ENCODE measurements around the gene PPP2R2D. TPM values are rescaled to one million over a fixed set of nuclear protein-coding genes. Genes with fewer than 3 reads are reported as not detected.
A peak's percentile ranks its signal among the peaks of the same experiment; 100 is the strongest.

Gene PPP2R2D
- total RNA-seq, 6 experiments from 2014 or later = 10.9 to 16.6 (median 14.3) TPM

DNA sequence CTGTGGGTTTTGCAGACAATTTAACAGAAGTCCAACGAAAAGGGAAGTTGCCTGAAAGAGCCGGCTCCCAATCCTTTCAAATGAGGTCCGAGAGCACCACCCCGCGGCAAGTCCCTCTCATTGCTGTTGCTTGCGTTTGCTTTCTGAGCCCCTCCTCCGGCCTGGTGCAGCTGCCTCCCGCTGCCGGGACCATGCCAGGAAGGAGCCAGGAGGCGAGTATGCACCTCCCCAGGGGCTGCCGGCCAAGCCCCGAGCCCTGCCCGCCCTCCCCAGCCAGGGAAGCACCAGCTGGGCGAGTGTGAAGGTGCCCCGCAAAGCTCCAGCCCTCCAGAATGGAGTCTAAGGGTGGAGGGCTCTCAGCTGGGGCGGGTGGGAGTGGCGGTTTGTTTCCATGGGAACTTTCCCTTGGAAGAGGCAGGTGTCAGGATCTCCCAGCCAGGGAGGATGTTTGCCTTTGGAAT lies 25.8 kb upstream of the PPP2R2D start:
- ATAC-seq (peak; percentile 85 to 93 (median 90)), DNase-seq (peak; percentile 75 to 80 (median 76))
- intact Hi-C loops (cut with DNase I) = loop anchor here in 1 of 2 donors (10.0 kb wide), 2 partner anchors 630 to 1690 kb away; no protein-coding TSS in a partner anchor
- no peaks in the 10 kb centered on the region for H3K9me3 ChIP-seq
- H3K27me3 ChIP-seq = no peaks in the 10 kb centered on the region
- WGBS (ENCODE audit: insufficient coverage, low coverage, low lambda C conversion rate, missing lambda C conversion rate) = 6% methylated on average over 9 of the region's 17 CpGs
- H3K27ac ChIP-seq = no peak overlapping the region
- no peak overlapping the region for H3K4me3 ChIP-seq
- no peaks in the 10 kb centered on the region for H3K4me1 ChIP-seq
- no peak for TF ChIP-seq POLR2A (IDR thresholded peaks at IDR 0.05)
- TF ChIP-seq, protein P1, sequence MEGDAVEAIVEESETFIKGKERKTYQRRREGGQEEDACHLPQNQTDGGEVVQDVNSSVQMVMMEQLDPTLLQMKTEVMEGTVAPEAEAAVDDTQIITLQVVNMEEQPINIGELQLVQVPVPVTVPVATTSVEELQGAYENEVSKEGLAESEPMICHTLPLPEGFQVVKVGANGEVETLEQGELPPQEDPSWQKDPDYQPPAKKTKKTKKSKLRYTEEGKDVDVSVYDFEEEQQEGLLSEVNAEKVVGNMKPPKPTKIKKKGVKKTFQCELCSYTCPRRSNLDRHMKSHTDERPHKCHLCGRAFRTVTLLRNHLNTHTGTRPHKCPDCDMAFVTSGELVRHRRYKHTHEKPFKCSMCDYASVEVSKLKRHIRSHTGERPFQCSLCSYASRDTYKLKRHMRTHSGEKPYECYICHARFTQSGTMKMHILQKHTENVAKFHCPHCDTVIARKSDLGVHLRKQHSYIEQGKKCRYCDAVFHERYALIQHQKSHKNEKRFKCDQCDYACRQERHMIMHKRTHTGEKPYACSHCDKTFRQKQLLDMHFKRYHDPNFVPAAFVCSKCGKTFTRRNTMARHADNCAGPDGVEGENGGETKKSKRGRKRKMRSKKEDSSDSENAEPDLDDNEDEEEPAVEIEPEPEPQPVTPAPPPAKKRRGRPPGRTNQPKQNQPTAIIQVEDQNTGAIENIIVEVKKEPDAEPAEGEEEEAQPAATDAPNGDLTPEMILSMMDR (IDR thresholded peaks at IDR 0.05) = peak; percentile 66 to 78 (median 76)
- no peaks in the 10 kb centered on the region for H3K36me3 ChIP-seq

DNA sequence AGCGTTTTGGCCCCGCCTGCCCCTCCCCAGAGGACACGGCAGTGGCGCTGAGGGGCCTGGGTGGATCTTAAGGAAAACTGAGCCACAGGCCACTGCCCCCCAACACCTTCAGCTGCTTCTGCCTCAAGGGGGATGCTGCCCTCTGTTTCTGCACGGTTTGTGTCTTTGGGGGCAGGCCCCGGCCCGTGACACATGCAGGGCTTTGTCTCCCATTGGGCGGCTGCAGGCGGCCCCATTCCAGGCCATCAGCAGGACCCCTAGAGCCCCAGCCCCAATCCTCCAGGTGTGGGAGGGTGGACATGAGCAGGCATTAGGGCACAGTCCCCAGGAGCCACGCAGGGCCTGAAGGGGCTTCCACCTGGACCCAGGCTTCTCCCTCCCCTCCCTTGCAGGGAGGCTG lies 25.3 kb upstream of the PPP2R2D start:
- intact Hi-C loops (cut with DNase I) = loop anchor here in 1 of 2 donors (10.0 kb wide), 2 partner anchors 631 to 1691 kb away; no protein-coding TSS in a partner anchor
- 59% methylated on average over 7 of the region's 10 CpGs for WGBS (ENCODE audit: insufficient coverage, low coverage, low lambda C conversion rate, missing lambda C conversion rate)

DNA sequence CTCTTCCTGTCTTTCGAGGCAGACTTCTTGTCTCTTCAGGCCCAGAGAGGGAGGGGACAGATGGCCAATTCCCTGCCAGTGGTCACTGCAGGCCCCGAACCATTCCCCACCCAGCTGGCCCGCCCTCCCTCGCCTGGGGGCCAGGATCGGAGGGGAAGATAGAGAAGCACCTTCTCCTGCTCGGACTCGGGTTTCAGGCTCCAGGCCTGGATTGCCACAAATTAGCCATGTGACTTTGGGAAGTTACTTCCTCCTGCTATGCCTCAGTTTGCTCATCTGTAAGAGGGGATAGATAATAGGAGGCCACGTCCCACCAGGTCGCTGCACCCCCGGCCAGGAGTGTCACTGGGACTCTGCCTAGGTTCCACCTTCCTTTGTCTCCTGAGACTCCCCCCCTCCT lies 24.8 kb upstream of the PPP2R2D start:
- intact Hi-C loops (cut with DNase I) = loop anchor here in 1 of 2 donors (10.0 kb wide), 2 partner anchors 631 to 1691 kb away; no protein-coding TSS in a partner anchor
- no peaks in the 10 kb centered on the region for H3K27me3 ChIP-seq
- WGBS (ENCODE audit: insufficient coverage, low coverage, low lambda C conversion rate, missing lambda C conversion rate) = 80% methylated on average over 6 of the region's 10 CpGs

More for the DNA sequence above, 25.3 kb upstream of the PPP2R2D start:
- no peaks in the 10 kb centered on the region for H3K27me3 ChIP-seq
- ATAC-seq = no peak
- H3K27ac ChIP-seq = no peak overlapping the region
- TF ChIP-seq, protein P1 (IDR thresholded peaks at IDR 0.05) = no peak
- no peak for TF ChIP-seq POLR2A (IDR thresholded peaks at IDR 0.05)
- no peaks in the 10 kb centered on the region for H3K36me3 ChIP-seq
- no peaks in the 10 kb centered on the region for H3K9me3 ChIP-seq
- no peaks in the 10 kb centered on the region for H3K4me1 ChIP-seq
- no peak overlapping the region for H3K4me3 ChIP-seq
- no peak for DNase-seq

DNA sequence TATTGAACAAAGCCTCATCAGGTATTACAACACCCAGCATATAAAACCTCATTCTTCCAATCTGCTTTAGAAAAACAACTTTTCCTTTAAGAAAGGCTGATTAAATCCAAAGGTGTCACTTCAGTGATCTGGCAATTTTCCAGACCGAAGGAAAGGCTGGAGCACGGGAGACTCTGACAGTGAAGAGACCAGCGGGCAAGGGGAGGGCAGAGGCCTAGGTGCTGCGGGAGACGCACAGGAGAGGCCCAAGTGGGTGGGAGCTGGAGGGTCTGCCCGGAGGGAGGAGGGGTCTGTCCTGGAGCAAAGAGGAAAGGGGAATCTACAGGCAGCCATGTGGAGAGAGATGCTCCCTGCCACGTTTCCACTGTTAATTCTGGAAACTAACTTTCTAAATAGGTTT lies 24.3 kb upstream of the PPP2R2D start:
- no peaks in the 10 kb centered on the region for H3K36me3 ChIP-seq
- WGBS (ENCODE audit: insufficient coverage, low coverage, low lambda C conversion rate, missing lambda C conversion rate) = 66% methylated on average over 7 of the region's 7 CpGs
- no peaks in the 10 kb centered on the region for H3K4me1 ChIP-seq
- intact Hi-C loops (cut with DNase I) = loop anchor here in 1 of 2 donors (10.0 kb wide), 2 partner anchors 632 to 1692 kb away; no protein-coding TSS in a partner anchor
- no peak for DNase-seq
- TF ChIP-seq, protein P1 (IDR thresholded peaks at IDR 0.05) = no peak
- TF ChIP-seq POLR2A (IDR thresholded peaks at IDR 0.05) = no peak
- no peaks in the 10 kb centered on the region for H3K27me3 ChIP-seq
- H3K27ac ChIP-seq = no peak overlapping the region
- H3K4me3 ChIP-seq = no peak overlapping the region
- H3K9me3 ChIP-seq = no peaks in the 10 kb centered on the region
- no peak for ATAC-seq

More for the DNA sequence above, 24.8 kb upstream of the PPP2R2D start:
- no peak overlapping the region for H3K4me3 ChIP-seq
- H3K4me1 ChIP-seq = no peaks in the 10 kb centered on the region
- H3K9me3 ChIP-seq = no peaks in the 10 kb centered on the region
- no peaks in the 10 kb centered on the region for H3K36me3 ChIP-seq
- no peak for ATAC-seq
- no peak for DNase-seq
- TF ChIP-seq, protein P1 (IDR thresholded peaks at IDR 0.05) = no peak
- no peak overlapping the region for H3K27ac ChIP-seq

All from right lobe of liver (tissue), 6 donors.